ENCODE data around the gene FAM237A. TPM values are rescaled to one million over a fixed set of nuclear protein-coding genes. Genes with fewer than 3 reads are reported as not detected.
A peak's percentile ranks its signal among the peaks of the same experiment; 100 is the strongest.

FAM237A gene
- total and polyA plus RNA-seq, 12 donors, result 0.31 to 3.0 (median 2.0) TPM; not detected in 5

- ATAC-seq (no peak), DNase-seq (no peak)
- Histone ChIP-seq H3K4me1 (peaks cover 0 to 5% (median 0%) of the 10 kb centered on the region in 9 donors), H3K36me3 (peaks cover 0 to 10% (median 0%) of the 10 kb centered on the region in 9 donors), H3K27ac (no peak overlapping the region), H3K4me3 (no peak overlapping the region), H3K9me3 (no peaks in the 10 kb centered on the region), H3K27me3 (no peaks in the 10 kb centered on the region)
- intact Hi-C loops (cut with DNase I), result no loop called here
- no peak for TF ChIP-seq CTCF (IDR thresholded peaks at IDR 0.05)
- WGBS, 2 donors, result 78 to 79% methylated on average over 1 of the region's 1 CpG
Observed at GRCh38 chr2:206610451-206610850, 31.8 kb upstream of the FAM237A start.

GRCh38 chr2:206611191-206611590 is 31.1 kb upstream of the FAM237A start:
- Histone ChIP-seq H3K9me3 (no peaks in the 10 kb centered on the region), H3K36me3 (peaks cover 0 to 10% (median 0%) of the 10 kb centered on the region in 9 donors), H3K27ac (no peak overlapping the region), H3K4me1 (peaks cover 0 to 12% (median 0%) of the 10 kb centered on the region in 9 donors), H3K4me3 (no peak overlapping the region), H3K27me3 (no peaks in the 10 kb centered on the region)
- TF ChIP-seq CTCF (IDR thresholded peaks at IDR 0.05), result no peak
- intact Hi-C loops (cut with DNase I), result no loop called here
- 94 to 96% methylated on average over 6 of the region's 6 CpGs for WGBS, 2 donors
- DNase-seq, result no peak
- no peak for ATAC-seq

- Histone ChIP-seq H3K9me3 (no peaks in the 10 kb centered on the region), H3K4me1 (peaks cover 0 to 12% (median 0%) of the 10 kb centered on the region in 9 donors), H3K4me3 (no peak overlapping the region), H3K36me3 (peaks cover 0 to 10% (median 0%) of the 10 kb centered on the region in 9 donors), H3K27me3 (no peaks in the 10 kb centered on the region), H3K27ac (no peak overlapping the region)
- intact Hi-C loops (cut with DNase I), result no loop called here
- no peak for TF ChIP-seq CTCF (IDR thresholded peaks at IDR 0.05)
- WGBS, 2 donors, result 45 to 48% methylated on average over 3 of the region's 3 CpGs
- DNase-seq (no peak), ATAC-seq (no peak)
Observed at GRCh38 chr2:206611736-206612135, 30.6 kb upstream of the FAM237A start.

- no peak for TF ChIP-seq CTCF (IDR thresholded peaks at IDR 0.05)
- intact Hi-C loops (cut with DNase I), result no loop called here
- WGBS, 2 donors, result 69 to 78% methylated on average over 6 of the region's 6 CpGs
- no peaks in the 10 kb centered on the region for H3K27me3 ChIP-seq
- peak overlapping the region in 4 of 10 donors; percentile 23 to 75 (median 62) for H3K27ac ChIP-seq
- no peak for DNase-seq
- peaks cover 0 to 10% (median 0%) of the 10 kb centered on the region in 9 donors for H3K36me3 ChIP-seq
- no peak overlapping the region for H3K4me3 ChIP-seq
- H3K4me1 ChIP-seq, result peaks cover 0 to 12% (median 0%) of the 10 kb centered on the region in 9 donors
- H3K9me3 ChIP-seq, result no peaks in the 10 kb centered on the region
- peak in 5 of 8 donors; percentile 42 to 67 (median 50) for ATAC-seq
Observed at GRCh38 chr2:206614811-206615210, 27.5 kb upstream of the FAM237A start.

Measured in heart right ventricle (tissue), 16 donors.